ENCODE results near the gene HSFX4. TPM values are rescaled to one million over a fixed set of nuclear protein-coding genes. Genes with fewer than 3 reads are reported as not detected.
A peak's percentile ranks its signal among the peaks of the same experiment; 100 is the strongest.

Gene HSFX4
- polyA plus RNA-seq, 3 donors, result not detected

- no peaks in the 10 kb centered on the region for H3K9me3 ChIP-seq (replicated peaks in 1 of 2; ENCODE audit: control insufficient read depth in 1 of 2, insufficient read depth in 1 of 2, low read length in 2 of 2)
- H4K20me1 ChIP-seq (ENCODE audit: insufficient read depth, low read length), result no peaks in the 10 kb centered on the region
- no peak overlapping the region for H3K4me3 Mint-ChIP-seq
- no peak overlapping the region for H3K4me3 ChIP-seq (replicated peaks in 1 of 3; ENCODE audit: low read depth in 2 of 3, low read length in 3 of 3)
- peaks cover 36 to 51% of the 10 kb centered on the region in 2 donors for H3K36me3 Mint-ChIP-seq
- H3K4me1 ChIP-seq (ENCODE audit: control insufficient read depth in 1 of 2, insufficient read depth in 2 of 2, low read length in 2 of 2), result no peaks in the 10 kb centered on the region
- TF ChIP-seq CTCF (IDR thresholded peaks at IDR 0.05), result no peak
- H3K4me1 Mint-ChIP-seq, result no peaks in the 10 kb centered on the region
- no peaks in the 10 kb centered on the region for H3K9me3 Mint-ChIP-seq
- no peaks in the 10 kb centered on the region for H3K27me3 ChIP-seq (ENCODE audit: control insufficient read depth in 2 of 2, insufficient read depth in 2 of 2, low read length in 2 of 2)
- H3K79me2 ChIP-seq (ENCODE audit: insufficient read depth, low read length), result no peaks in the 10 kb centered on the region
- intact Hi-C loops (cut with micrococcal nuclease), result loop anchor here in 1 of 2 donors (10.0 kb wide), 1 partner anchor 613 kb away; no protein-coding TSS in a partner anchor
- H3K27ac ChIP-seq (ENCODE audit: low read depth in 1 of 2, low read length in 2 of 2), result no peak overlapping the region
- H3K27me3 Mint-ChIP-seq (ENCODE audit: low read depth in 3 of 3), result peaks cover 0 to 2% (median 0%) of the 10 kb centered on the region in 3 donors
- H3K27ac Mint-ChIP-seq, result no peak overlapping the region
- H3K36me3 ChIP-seq (replicated peaks in 1 of 2; ENCODE audit: control insufficient read depth in 1 of 2, insufficient read depth in 2 of 2, low read length in 2 of 2), result peaks cover 25 to 60% of the 10 kb centered on the region in 2 donors
- no peak overlapping the region for H3K4me2 ChIP-seq (replicated peaks; ENCODE audit: extremely low read depth, low read length, poor library complexity, severe bottlenecking)
- no peak overlapping the region for H2AFZ ChIP-seq (ENCODE audit: insufficient read depth, low read depth, low read length, poor library complexity, severe bottlenecking)
- H3K9ac ChIP-seq (ENCODE audit: insufficient read depth, low read length, poor library complexity, severe bottlenecking), result no peak overlapping the region
- no peak for DNase-seq
Measured at GRCh38 chrX:149962010-149962409, 32.6 kb downstream of the HSFX4 start.

- Mint-ChIP-seq H3K36me3 (peaks cover 32 to 46% of the 10 kb centered on the region in 2 donors), H3K27me3 (ENCODE audit: low read depth in 3 of 3) (peaks cover 0 to 2% (median 0%) of the 10 kb centered on the region in 3 donors), H3K4me1 (no peaks in the 10 kb centered on the region), H3K27ac (peak overlapping the region in 1 of 7 donors; percentile 12), H3K4me3 (no peak overlapping the region), H3K9me3 (no peaks in the 10 kb centered on the region)
- peak in 2 of 3 donors; percentile 3 to 5 for DNase-seq
- H3K36me3 ChIP-seq (replicated peaks in 1 of 2; ENCODE audit: control insufficient read depth in 1 of 2, insufficient read depth in 2 of 2, low read length in 2 of 2), result peaks cover 21 to 49% of the 10 kb centered on the region in 2 donors
- H3K4me2 ChIP-seq (replicated peaks; ENCODE audit: extremely low read depth, low read length, poor library complexity, severe bottlenecking), result no peak overlapping the region
- peak; percentile 45 for TF ChIP-seq CTCF (IDR thresholded peaks at IDR 0.05)
- no peaks in the 10 kb centered on the region for H3K79me2 ChIP-seq (ENCODE audit: insufficient read depth, low read length)
- no peak overlapping the region for H3K9ac ChIP-seq (ENCODE audit: insufficient read depth, low read length, poor library complexity, severe bottlenecking)
- no peaks in the 10 kb centered on the region for H4K20me1 ChIP-seq (ENCODE audit: insufficient read depth, low read length)
- H3K4me1 ChIP-seq (ENCODE audit: control insufficient read depth in 1 of 2, insufficient read depth in 2 of 2, low read length in 2 of 2), result no peaks in the 10 kb centered on the region
- 7% methylated on average over 3 of the region's 9 CpGs for WGBS (ENCODE audit: insufficient coverage)
- intact Hi-C loops (cut with micrococcal nuclease), result loop anchor here in 1 of 2 donors (10.0 kb wide), 1 partner anchor 612 kb away; no protein-coding TSS in a partner anchor
- no peak overlapping the region for H3K4me3 ChIP-seq (replicated peaks in 1 of 3; ENCODE audit: low read depth in 2 of 3, low read length in 3 of 3)
- H3K27ac ChIP-seq (ENCODE audit: low read depth in 1 of 2, low read length in 2 of 2), result no peak overlapping the region
- no peaks in the 10 kb centered on the region for H3K9me3 ChIP-seq (replicated peaks in 1 of 2; ENCODE audit: control insufficient read depth in 1 of 2, insufficient read depth in 1 of 2, low read length in 2 of 2)
- no peaks in the 10 kb centered on the region for H3K27me3 ChIP-seq (ENCODE audit: control insufficient read depth in 2 of 2, insufficient read depth in 2 of 2, low read length in 2 of 2)
- no peak overlapping the region for H2AFZ ChIP-seq (ENCODE audit: insufficient read depth, low read depth, low read length, poor library complexity, severe bottlenecking)
Measured at GRCh38 chrX:149962859-149963757, 33.7 kb downstream of the HSFX4 start.
